Stomach (tissue), 4 donors: Measurements from ENCODE around the gene LRMDA.

Source experiments
- CTCF ChIP-seq, 7 experiments: fragments of 450-650 bp in 4 of 7; fragments of 200-600 bp in 3 of 7; sonication (generic) in 3 of 7; IDR thresholded peaks; one replicate each; pipeline ENCODE4 v1.5.1; 2016 to 2019; ENCODE audit warnings: antibody characterized with exemption in 7 of 7, control low read depth in 2 of 7, mild to moderate bottlenecking in 1 of 7
- EP300 ChIP-seq: sonication (generic); formaldehyde crosslinking; IDR thresholded peaks from one replicate; pipeline ENCODE4 v1.6.1; 2017; ENCODE audit warnings: antibody characterized with exemption
- POLR2A ChIP-seq, 4 donors: fragments of 450-650 bp; IDR thresholded peaks; one replicate each; pipeline ENCODE4 v1.6.1; 2016; ENCODE audit warnings: antibody characterized with exemption in 4 of 4, control low read depth in 2 of 4, mild to moderate bottlenecking in 1 of 4, moderate library complexity in 1 of 4

- TF ChIP-seq POLR2A (IDR thresholded peaks at IDR 0.05), result no peak
- TF ChIP-seq CTCF (IDR thresholded peaks at IDR 0.05), result no peak
- TF ChIP-seq EP300, result no peak
Observed at GRCh38 chr10:75904499-75905283, 473.3 kb downstream of the LRMDA start.
